SU-DHL-6 (cell line): ENCODE results near the gene HOXA13.

Experiments
- EZH2phosphoT487 ChIP-seq: fragments of 200-600 bp; sonication (generic), shearing (Covaris generic); conservative IDR thresholded peaks from 2 replicates; pipeline ENCODE4 v1.6.1; 2018; ENCODE audit warnings: mild to moderate bottlenecking, antibody characterized with exemption, low read length, moderate library complexity, mixed read lengths
- TF ChIP-seq, protein P1 (sequence below): fragments of 200-600 bp; sonication (generic); IDR thresholded peaks from one replicate; pipeline ENCODE4 v1.5.1; 2017; ENCODE audit warnings: antibody characterized with exemption, mild to moderate bottlenecking, low read length, moderate library complexity; ENCODE audit not compliant: insufficient read depth, poor library complexity, severe bottlenecking

DNA sequence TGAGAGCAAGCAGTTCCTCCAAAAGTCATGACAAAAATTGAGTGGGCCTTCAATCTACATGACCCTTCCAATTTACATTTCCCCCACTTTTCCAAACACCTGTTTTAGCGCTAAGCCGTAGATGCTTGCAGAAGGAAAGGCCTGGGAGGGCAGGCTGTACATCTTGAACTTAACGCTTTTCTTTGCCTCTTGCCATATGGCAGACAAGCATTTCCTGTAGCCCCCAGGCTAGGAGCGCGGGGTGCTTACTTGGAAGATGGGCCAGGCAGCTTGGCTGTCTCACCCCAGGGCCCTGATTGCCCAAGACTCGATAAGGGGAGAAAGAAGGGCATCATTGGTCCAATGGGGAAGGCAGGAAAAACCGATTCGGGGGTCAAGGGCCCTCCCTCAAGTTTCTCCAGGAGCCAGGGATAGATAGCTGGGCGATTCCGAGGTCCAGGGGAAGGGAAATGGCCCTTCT is 27.5 kb downstream of the HOXA13 start:
- TF ChIP-seq, protein P1, sequence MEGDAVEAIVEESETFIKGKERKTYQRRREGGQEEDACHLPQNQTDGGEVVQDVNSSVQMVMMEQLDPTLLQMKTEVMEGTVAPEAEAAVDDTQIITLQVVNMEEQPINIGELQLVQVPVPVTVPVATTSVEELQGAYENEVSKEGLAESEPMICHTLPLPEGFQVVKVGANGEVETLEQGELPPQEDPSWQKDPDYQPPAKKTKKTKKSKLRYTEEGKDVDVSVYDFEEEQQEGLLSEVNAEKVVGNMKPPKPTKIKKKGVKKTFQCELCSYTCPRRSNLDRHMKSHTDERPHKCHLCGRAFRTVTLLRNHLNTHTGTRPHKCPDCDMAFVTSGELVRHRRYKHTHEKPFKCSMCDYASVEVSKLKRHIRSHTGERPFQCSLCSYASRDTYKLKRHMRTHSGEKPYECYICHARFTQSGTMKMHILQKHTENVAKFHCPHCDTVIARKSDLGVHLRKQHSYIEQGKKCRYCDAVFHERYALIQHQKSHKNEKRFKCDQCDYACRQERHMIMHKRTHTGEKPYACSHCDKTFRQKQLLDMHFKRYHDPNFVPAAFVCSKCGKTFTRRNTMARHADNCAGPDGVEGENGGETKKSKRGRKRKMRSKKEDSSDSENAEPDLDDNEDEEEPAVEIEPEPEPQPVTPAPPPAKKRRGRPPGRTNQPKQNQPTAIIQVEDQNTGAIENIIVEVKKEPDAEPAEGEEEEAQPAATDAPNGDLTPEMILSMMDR: no peak
- no peak for TF ChIP-seq EZH2phosphoT487
